NCI-H446 treated with DMSO at 0.1 percent for 48 hours (cell line): ENCODE results near the gene NDUFB4.
"Not testable (repeated sequence)": the region's sequence is repeated elsewhere in the genome, so short reads cannot be mapped to it uniquely, and the experiment has no call there.

ENCODE experiments used
- DNase-seq: peaks from one replicate; lab custom pipeline; 2025; lab: John Stamatoyannopoulos, UW

The NDUFB4 gene

DNA sequence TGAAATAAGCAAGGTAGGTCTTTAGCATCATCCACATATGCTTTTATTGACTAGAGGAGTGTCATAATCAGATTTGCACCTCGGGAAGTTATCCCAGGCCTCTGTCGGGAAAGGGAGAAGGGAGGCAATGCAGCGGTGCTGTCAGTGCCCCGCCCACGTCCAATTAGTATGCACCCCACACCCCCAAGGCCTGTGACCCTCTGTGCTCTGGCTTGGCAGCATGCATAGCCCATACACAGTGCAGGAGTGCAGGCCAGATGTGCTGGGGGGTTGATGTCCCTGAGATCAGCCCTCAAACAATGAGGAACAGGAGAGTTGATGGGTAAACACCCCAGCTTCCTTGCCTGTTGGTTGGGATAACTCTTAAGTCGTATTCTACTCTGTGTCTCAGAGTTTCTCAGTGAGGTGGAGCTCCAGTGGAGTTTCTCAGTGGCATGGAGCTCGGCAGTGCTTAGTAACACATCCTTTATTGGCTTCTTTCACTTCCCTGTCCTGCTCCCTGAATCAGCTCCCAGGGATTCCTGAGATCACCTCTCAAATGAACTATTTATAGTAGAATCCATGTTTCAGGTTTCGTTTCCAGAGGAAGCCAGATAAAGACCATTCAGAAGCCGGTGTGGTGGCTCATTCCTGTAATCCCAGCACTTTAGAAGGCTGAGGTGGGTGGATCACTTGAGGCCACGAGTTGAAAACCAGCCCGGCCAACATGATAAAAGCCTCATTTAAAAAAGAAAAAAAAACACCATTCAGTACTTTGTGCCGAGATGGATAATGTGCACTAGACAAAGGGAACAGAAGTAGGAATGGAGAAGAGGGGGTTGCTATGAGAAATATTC is 26.7 kb upstream of the NDUFB4 start:
- DNase-seq: no peak

- no peak for DNase-seq
Measured at GRCh38 chr3:120572027-120572426, 24.1 kb upstream of the NDUFB4 start.

GRCh38 chr3:120587332-120587975 is 8.7 kb upstream of the NDUFB4 start:
- no peak for DNase-seq

DNA sequence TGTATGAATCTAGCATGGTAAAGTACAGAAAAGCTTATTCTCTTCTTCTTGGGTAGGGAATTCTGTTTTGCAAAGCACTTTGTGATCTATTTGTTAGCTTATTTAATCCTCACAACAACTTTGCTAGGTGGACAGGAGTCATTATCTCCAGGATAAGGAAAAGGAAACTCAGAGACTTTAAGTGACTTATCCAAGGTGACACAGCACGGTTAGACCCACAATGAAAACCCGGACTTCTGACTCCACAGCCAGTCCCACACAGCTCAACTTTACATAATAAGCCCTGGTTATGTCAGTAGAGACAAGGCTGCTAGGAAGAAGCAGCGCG is 384 bp upstream of the NDUFB4 start:
- DNase-seq: no peak

- DNase-seq: no peak
Measured at GRCh38 chr3:120596853-120597223, 702 bp downstream of the NDUFB4 start.

DNA sequence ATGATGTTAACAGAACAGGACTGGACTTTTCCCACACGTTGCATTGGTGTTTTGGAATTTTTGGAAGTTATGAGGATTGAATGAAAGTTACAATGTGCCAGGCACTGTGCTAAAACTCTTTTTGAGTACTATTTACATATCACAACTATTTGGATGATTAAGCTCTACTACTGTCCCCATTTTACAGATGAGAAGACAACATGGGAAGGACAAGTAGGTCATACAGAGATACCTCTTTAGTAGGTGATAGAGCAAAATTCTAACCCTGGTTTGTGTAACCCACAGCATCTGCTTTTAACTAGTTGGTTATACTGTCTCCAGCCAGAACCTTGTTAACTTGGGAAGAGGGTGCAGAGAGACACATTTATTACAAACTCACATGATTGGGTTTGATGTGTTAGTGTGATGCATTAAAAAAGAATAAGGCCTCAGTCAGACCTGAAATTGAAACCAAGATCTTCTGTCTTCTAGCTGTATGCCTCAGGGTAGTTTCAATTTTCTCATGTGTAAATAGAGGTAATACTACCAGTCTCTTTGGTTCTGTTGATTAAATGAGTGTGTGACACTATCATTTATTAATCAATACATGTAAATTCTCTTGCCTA is 1.4 kb downstream of the NDUFB4 start:
- no peak for DNase-seq

DNA sequence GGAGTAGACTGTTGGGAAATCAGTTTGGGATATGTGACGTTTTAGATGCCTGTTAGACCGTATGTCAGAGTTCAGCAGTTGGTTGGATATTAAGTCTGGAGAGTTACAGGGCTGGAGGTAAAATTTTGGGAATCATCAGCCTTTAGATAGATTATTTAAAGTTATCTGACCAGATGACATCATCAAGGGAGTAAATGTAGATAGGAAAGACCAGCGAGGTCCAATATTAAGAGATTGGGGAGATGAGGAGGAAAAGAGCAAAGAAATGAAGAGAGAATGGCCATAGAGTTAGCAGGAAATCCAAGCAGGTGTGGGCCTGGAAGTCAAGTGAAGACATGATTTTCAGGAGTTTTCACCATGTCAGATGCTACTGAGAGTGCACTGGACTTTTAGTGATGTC is 3.1 kb downstream of the NDUFB4 start:
- DNase-seq: no peak

GRCh38 chr3:120601554-120601953 is 5.4 kb downstream of the NDUFB4 start:
- DNase-seq: no peak

- no peak for DNase-seq
Measured at GRCh38 chr3:120602682-120603081, 6.5 kb downstream of the NDUFB4 start.

DNA sequence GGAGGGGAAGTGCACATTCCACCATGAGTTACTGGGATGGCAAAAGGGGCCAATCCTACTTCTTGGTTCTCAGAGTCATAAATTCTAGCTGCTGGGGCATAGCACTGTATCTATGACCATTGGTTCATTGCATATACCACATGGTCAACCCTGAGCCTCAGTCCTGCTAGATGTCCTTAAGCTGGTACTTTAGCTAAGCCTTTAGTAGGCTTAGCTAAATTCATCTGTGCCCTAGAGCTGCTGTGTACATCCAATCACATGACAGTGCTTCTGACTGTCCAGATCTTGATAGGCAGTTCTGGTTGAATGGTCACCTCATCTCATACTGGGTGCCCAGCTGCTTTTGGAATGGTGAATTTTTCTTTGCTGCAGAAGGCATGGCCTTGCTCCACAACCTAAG is 8.2 kb downstream of the NDUFB4 start:
- DNase-seq: no peak

DNA sequence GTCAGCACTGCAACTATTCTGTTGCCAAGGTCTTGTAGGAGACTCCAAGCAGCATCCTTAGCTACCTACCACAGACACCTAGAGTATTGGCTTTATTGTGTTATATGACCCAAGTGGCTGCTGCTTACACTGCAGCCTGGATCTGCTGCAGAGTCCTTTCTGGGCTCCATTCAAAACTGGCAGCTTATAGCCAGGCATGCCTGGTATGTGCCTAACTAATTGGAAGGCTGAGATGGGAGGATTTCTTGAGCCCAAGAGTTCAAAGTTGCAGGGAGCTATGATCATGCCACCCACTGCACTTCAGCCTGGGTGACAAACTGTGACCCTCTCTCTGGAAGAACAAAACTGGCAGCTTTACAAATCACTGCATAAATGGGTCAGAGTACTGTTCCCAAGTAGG is 8.6 kb downstream of the NDUFB4 start:
- DNase-seq: no peak

DNA sequence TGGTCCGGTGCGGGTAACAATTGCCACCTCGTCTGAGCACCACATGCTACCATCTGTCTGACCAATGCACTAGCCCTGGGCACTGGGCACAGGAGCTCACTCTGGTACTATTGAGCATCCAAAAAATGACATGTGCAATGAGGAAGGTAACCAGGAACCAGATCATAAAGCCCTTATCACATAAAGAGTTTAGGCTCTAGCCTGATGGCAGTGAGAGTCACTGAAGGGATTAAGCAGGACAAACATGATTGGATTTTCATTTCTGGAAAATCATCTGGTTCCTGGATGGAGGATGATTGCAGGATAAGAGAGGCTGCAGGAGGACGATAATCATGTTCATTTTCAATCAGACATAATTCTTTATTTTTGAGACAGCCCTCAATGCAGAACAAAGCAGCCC is 12.4 kb downstream of the NDUFB4 start:
- no peak for DNase-seq

- no peak for DNase-seq
Measured at GRCh38 chr3:120614765-120615164, 18.6 kb downstream of the NDUFB4 start.

DNA sequence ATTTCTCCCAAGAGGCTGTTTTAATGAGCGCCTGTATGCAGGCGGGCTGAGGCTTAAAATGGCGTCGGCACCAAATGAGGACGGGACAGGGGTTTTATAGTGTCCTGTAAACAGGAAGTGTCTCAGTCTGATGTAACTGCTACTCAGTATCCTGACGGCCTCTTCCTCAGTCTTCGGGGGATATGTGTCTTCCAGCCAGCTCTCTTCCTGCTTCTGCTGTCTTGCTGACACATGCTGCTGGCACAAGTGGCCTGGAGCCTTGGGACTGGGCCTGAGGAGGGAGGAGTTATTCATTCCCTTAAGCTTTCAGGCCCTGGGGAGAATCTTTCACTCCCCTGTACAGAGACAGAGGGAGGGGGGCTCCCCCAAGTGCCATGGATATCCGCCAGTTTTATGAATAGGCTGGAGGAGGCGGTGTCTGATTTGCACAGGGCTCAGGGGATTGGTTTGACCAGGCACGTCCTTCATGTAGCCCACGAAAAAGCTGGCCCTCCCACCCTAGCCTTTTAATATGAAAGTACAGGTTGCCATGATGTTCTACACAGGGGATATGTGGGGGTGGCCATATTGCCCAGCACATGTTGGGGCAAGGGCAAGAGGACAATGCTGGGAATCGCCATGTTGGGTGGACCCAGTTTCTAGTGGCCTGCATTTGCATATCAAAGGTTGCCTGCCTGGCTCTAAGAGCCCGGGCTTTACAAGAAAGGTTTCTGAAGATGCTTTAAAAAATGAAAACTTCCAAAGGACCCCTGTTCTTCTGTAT is 19.9 kb downstream of the NDUFB4 start:
- DNase-seq: no peak

- DNase-seq: not testable (repeated sequence)
Measured at GRCh38 chr3:120616745-120617144, 20.6 kb downstream of the NDUFB4 start.

GRCh38 chr3:120622457-120622856 is 26.3 kb downstream of the NDUFB4 start:
- no peak for DNase-seq

DNA sequence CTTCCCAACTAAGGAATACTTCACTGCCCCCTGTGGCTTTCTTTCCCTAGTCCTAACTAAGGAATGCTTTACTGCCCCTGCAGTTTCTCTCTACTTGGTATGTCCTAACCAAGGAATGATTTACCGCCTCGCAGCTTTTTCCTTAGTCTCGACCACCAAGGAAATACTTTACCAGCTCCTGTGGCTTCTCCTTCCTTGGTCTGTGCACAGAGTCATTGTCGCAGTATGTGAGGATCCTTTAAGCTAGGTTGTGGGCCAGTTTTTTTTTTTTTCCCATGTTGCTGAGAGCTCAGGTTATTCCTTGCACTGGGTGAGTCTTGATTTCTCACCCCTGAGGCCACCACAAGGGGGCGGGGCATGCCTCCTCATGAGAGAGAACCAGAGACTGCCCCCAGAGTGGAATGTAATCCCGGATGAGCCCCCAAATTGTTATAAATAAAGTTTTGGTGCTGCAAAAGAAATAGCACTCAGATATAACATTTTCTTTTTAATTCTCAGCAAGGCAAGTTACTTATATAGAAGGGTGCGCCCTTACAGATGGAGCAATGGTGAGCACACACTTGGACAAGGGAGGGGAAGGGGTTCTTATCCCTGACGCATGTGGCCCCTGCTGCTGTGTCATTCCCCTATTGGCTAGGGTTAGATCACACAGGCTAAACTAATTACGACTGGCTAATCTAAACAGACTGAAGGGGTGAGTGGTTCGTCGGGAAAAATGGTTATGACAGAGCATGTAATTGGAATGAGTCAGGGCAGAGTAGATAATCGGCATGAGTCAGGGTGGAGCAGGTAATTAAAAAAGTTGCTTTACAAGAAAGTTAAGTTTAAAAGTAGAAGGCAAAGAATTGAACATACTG is 27.0 kb downstream of the NDUFB4 start:
- DNase-seq: no peak

- no peak for DNase-seq
Measured at GRCh38 chr3:120623727-120624093, 27.6 kb downstream of the NDUFB4 start.

DNA sequence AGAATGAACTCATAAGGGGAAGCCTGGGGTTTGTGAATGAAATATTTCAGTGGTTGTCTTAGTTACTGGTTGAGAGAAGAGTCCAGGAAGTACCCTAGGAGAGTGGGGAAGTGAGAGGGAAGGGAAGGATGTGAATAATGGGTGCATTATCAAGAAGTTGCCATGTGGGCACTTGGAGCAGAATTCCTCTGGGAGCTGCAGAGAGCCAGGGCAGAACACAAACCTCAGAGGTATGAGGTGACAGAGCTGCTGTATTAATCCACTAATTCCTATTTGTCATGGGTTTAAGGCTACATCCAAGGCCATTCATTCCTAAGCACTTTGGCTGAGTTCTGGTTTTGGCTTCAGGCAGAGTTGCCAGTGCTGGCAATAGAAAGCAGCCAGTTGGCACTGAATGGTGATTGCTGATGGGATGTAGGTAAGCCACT is 29.0 kb downstream of the NDUFB4 start:
- no peak for DNase-seq

GRCh38 chr3:120634539-120634938 is 38.4 kb downstream of the NDUFB4 start:
- no peak for DNase-seq

GRCh38 chr3:120636795-120637401 is 40.8 kb downstream of the NDUFB4 start:
- no peak for DNase-seq
